IMR-90 (cell line): ENCODE data around the gene DPP10. TPM values are rescaled to one million over a fixed set of nuclear protein-coding genes. Genes with fewer than 3 reads are reported as not detected.

Experiments used
- ATAC-seq: fragments of 200-7000 bp; cut with Tn5 transposase; 2 replicates; pipeline ENCODE4 v1.9.1; 2020; ENCODE audit warnings: low read depth, mild to moderate bottlenecking, moderate library complexity
- BruUV-seq: library from RNA; stranded (reverse); fragments of 400-500 nt; replicated peaks from 2 replicates; lab custom pipeline; 2021; lab: Mats Ljungman, UMichigan
- CTCF ChIA-PET: fragments of 300-600 bp; formaldehyde crosslinking; extraction: SDS; loops from one replicate; lab custom pipeline; 2021; ENCODE audit warnings: antibody characterized with exemption; lab: Yijun Ruan, JAX
- POLR2A ChIA-PET: fragments of 300-600 bp; sonication (Branson Sonifier 250); formaldehyde crosslinking; loops from one replicate; lab custom pipeline; 2022; ENCODE audit warnings: antibody characterized with exemption; ENCODE audit not compliant: unreplicated experiment; lab: Charles Lee
- DNase-seq: peaks from one replicate; pipeline ENCODE4 v3.0.0; 2013
- H2AFZ ChIP-seq: replicated peaks from 2 replicates; pipeline ENCODE3; 2013; ENCODE audit warnings: low read length, mild to moderate bottlenecking; ENCODE audit not compliant: poor library complexity
- H2AK5ac ChIP-seq: 2 replicates; pipeline ENCODE4 v1.6.1; 2013; ENCODE audit warnings: low read depth, low read length, inconsistent platforms
- H2AK9ac ChIP-seq: replicated peaks from 2 replicates; pipeline ENCODE3; 2013; ENCODE audit warnings: mild to moderate bottlenecking, low read depth, low read length, moderate library complexity; ENCODE audit not compliant: poor library complexity
- H2BK120ac ChIP-seq: 2 replicates; pipeline ENCODE4 v1.6.1; 2013; ENCODE audit warnings: low read depth, low read length, inconsistent platforms
- H2BK15ac ChIP-seq: 3 replicates; pipeline ENCODE4 v1.6.1; 2013; ENCODE audit warnings: low read depth, low read length, inconsistent platforms
- H2BK20ac ChIP-seq: 2 replicates; pipeline ENCODE4 v1.6.1; 2013; ENCODE audit warnings: low read depth, mild to moderate bottlenecking, inconsistent platforms, low read length, moderate library complexity
- H2BK5ac ChIP-seq: 2 replicates; pipeline ENCODE4 v1.6.1; 2013; ENCODE audit warnings: mild to moderate bottlenecking, low read depth, low read length, inconsistent platforms; ENCODE audit not compliant: poor library complexity, severe bottlenecking
- H3K14ac ChIP-seq: replicated peaks from 2 replicates; pipeline ENCODE4 v1.6.1; 2013; ENCODE audit warnings: low read depth, low read length, inconsistent platforms
- H3K18ac ChIP-seq: 2 replicates; pipeline ENCODE4 v1.6.1; 2013; ENCODE audit warnings: low read depth, low read length, control low read depth
- H3K23ac ChIP-seq: 2 replicates; pipeline ENCODE4 v1.6.1; 2013; ENCODE audit warnings: low read depth, low read length, inconsistent platforms
- H3K27ac ChIP-seq: 2 replicates; pipeline ENCODE4 v1.5.1; 2013; ENCODE audit warnings: mild to moderate bottlenecking, control low read depth, low read length; ENCODE audit not compliant: insufficient read depth
- H3K27me3 ChIP-seq: 2 replicates; pipeline ENCODE4 v1.6.1; 2013; ENCODE audit warnings: low read length; ENCODE audit not compliant: control insufficient read depth, insufficient read depth
- H3K36me3 ChIP-seq: 2 replicates; pipeline ENCODE4 v1.6.1; 2013; ENCODE audit warnings: low read length, mixed read lengths; ENCODE audit not compliant: control insufficient read depth, insufficient read depth
- H3K4ac ChIP-seq: 2 replicates; pipeline ENCODE4 v1.6.1; 2013; ENCODE audit warnings: low read depth, low read length, inconsistent platforms
- H3K4me1 ChIP-seq: 2 replicates; pipeline ENCODE4 v1.6.1; 2013; ENCODE audit warnings: low read length, mixed read lengths; ENCODE audit not compliant: control insufficient read depth, insufficient read depth
- H3K4me2 ChIP-seq: 2 replicates; pipeline ENCODE4 v1.6.1; 2013; ENCODE audit warnings: low read depth, mild to moderate bottlenecking, control low read depth, low read length, moderate library complexity
- H3K4me3 ChIP-seq: 2 replicates; pipeline ENCODE4 v1.5.1; 2013; ENCODE audit warnings: low read depth, mild to moderate bottlenecking, control low read depth, low read length, moderate library complexity; ENCODE audit not compliant: insufficient read depth
- H3K56ac ChIP-seq: 2 replicates; pipeline ENCODE4 v1.6.1; 2013; ENCODE audit warnings: low read length, inconsistent platforms; ENCODE audit not compliant: insufficient read depth; ENCODE audit errors: extremely low read depth
- H3K79me1 ChIP-seq, 2 experiments: 2 replicates each; pipeline ENCODE4 v1.6.1; 2013; ENCODE audit warnings: low read length in 2 of 2, inconsistent platforms in 1 of 2, low read depth in 1 of 2
- H3K9ac ChIP-seq: 2 replicates; pipeline ENCODE4 v1.6.1; 2013; ENCODE audit warnings: low read depth, low read length, control low read depth
- H3K9me1 ChIP-seq: 2 replicates; pipeline ENCODE4 v1.6.1; 2013; ENCODE audit warnings: low read length, inconsistent platforms; ENCODE audit not compliant: insufficient read depth
- H3K9me3 ChIP-seq: 2 replicates; pipeline ENCODE4 v1.6.1; 2013; ENCODE audit warnings: low read length; ENCODE audit not compliant: control insufficient read depth, insufficient read depth
- H4K20me1 ChIP-seq: 2 replicates; pipeline ENCODE4 v1.6.1; 2013; ENCODE audit warnings: low read length, inconsistent platforms; ENCODE audit not compliant: insufficient read depth
- H4K5ac ChIP-seq: 2 replicates; pipeline ENCODE4 v1.6.1; 2013; ENCODE audit warnings: mild to moderate bottlenecking, low read depth, low read length, control low read depth
- H4K8ac ChIP-seq, 2 experiments: 2 replicates each; pipeline ENCODE4 v1.6.1; 2013; ENCODE audit warnings: low read depth in 2 of 2, low read length in 2 of 2, control low read depth in 1 of 2, inconsistent platforms in 1 of 2
- H4K91ac ChIP-seq: 2 replicates; pipeline ENCODE4 v1.6.1; 2013; ENCODE audit warnings: low read depth, low read length, inconsistent platforms; ENCODE audit not compliant: insufficient read depth
- BHLHE40 ChIP-seq: fragments of 150-350 bp; IDR thresholded peaks from 2 replicates; pipeline ENCODE4 v1.6.1; 2016; ENCODE audit warnings: mild to moderate bottlenecking, low read depth, low read length
- ELK1 ChIP-seq: fragments of 150-350 bp; IDR thresholded peaks from 2 replicates; pipeline ENCODE4 v1.6.1; 2016; ENCODE audit warnings: low read depth, mild to moderate bottlenecking, low read length, moderate library complexity, borderline replicate concordance
- MAFK ChIP-seq: IDR thresholded peaks from 2 replicates; pipeline ENCODE4 v1.6.1; 2012; ENCODE audit warnings: low read depth, low read length, improper control_type of control experiment
- MXI1 ChIP-seq: IDR thresholded peaks from 2 replicates; pipeline ENCODE4 v1.6.1; 2012; ENCODE audit warnings: low read depth, mild to moderate bottlenecking, low read length, moderate library complexity, borderline replicate concordance
- RAD21 ChIP-seq: IDR thresholded peaks from 2 replicates; pipeline ENCODE4 v1.6.1; 2012; ENCODE audit warnings: low read length, improper control_type of control experiment
- dilution Hi-C: fragments of 300-500 bp; cut with HindIII; formaldehyde crosslinking; loops from one replicate; pipeline ENCODE4 v1.14.3; 2018; ENCODE audit warnings: low sequenced_read_pairs; ENCODE audit not compliant: unreplicated experiment
- in situ Hi-C: fragments of 300-500 bp; cut with MboI; formaldehyde crosslinking; loops from 3 replicates; pipeline ENCODE4 v1.14.3; 2019; ENCODE audit warnings: low sequenced_read_pairs, inconsistent platforms, mixed read lengths
- intact Hi-C: fragments of 100-400 bp; cut with micrococcal nuclease; formaldehyde crosslinking; loops from 2 replicates; pipeline ENCODE4 v1.10.0; 2022
- polyA plus RNA-seq, 3 experiments: library from polyadenylated mRNA; depleted of rRNA; stranded (reverse); fragments of >200 nt; gene quantifications; 2 replicates each; pipeline ENCODE4 v1.2.3, GENCODE V29; 2012; ENCODE audit warnings: low replicate concordance in 1 of 3
- total RNA-seq: library from RNA; depleted of rRNA; stranded (reverse); fragments of >200 nt; gene quantifications from 2 replicates; pipeline ENCODE4 v1.2.3, GENCODE V29; 2012

The DPP10 gene
- total and polyA plus RNA-seq, 2 of the 4 experiments (the other 2 are of a cell fraction), result not detected

- 0 out of 2 replicates have a peak, but pooled peaks cover 2% of the 10 kb centered on the region for H3K9me3 ChIP-seq
- no TSS peak for BruUV-seq
- H3K9ac ChIP-seq, result no peak overlapping the region
- no peaks in the 10 kb centered on the region for H3K9me1 ChIP-seq
- H3K14ac ChIP-seq, result no peak overlapping the region
- intact Hi-C loops (no loop called here), dilution Hi-C loops (no loop called here), in situ Hi-C loops (no loop called here)
- no peak overlapping the region for H3K4me2 ChIP-seq
- H4K20me1 ChIP-seq, result no peaks in the 10 kb centered on the region
- no peak overlapping the region for H2BK20ac ChIP-seq
- H4K91ac ChIP-seq, result no peak overlapping the region
- no peak overlapping the region for H2BK5ac ChIP-seq
- no peaks in the 10 kb centered on the region for H3K79me1 ChIP-seq
- H3K27me3 ChIP-seq, result no peaks in the 10 kb centered on the region
- H4K8ac ChIP-seq, result no peak overlapping the region
- H3K36me3 ChIP-seq, result no peaks in the 10 kb centered on the region
- H3K56ac ChIP-seq, result no peak overlapping the region
- ATAC-seq (no peak), DNase-seq (no peak)
- H3K4me3 ChIP-seq, result no peak overlapping the region
- no peak overlapping the region for H2BK120ac ChIP-seq
- no peak overlapping the region for H3K27ac ChIP-seq
- ChIA-PET CTCF (no interaction called here), POLR2A (no interaction called here)
- H2AK5ac ChIP-seq, result no peak overlapping the region
- H3K23ac ChIP-seq, result no peak overlapping the region
- no peak for TF ChIP-seq RAD21
- TF ChIP-seq MAFK, result 0 out of 2 replicates have a peak, but pooled peaks have one; percentile 18
- TF ChIP-seq ELK1, result no peak
- TF ChIP-seq MXI1, result no peak
- TF ChIP-seq BHLHE40, result no peak
- no peak overlapping the region for H4K5ac ChIP-seq
- no peak overlapping the region for H3K18ac ChIP-seq
- H3K4ac ChIP-seq, result no peak overlapping the region
- no peak overlapping the region for H2AK9ac ChIP-seq
- H2AFZ ChIP-seq, result no peak overlapping the region
- H3K4me1 ChIP-seq, result no peaks in the 10 kb centered on the region
- no peak overlapping the region for H2BK15ac ChIP-seq
Measured at GRCh38 chr2:115867024-115867423, 1424.6 kb downstream of the DPP10 start.
